Measurements from ENCODE around the gene TMEM158. TPM values are rescaled to one million over a fixed set of nuclear protein-coding genes. Genes with fewer than 3 reads are reported as not detected.
A peak's percentile ranks its signal among the peaks of the same experiment; 100 is the strongest.

Gene TMEM158
- total RNA-seq, 1 experiment from 2014 or later: 0.26 TPM

- Histone ChIP-seq H3K27me3 (no peaks in the 10 kb centered on the region), H3K9me3 (replicated peaks) (no peaks in the 10 kb centered on the region), H3K4me3 (no peak overlapping the region), H3K27ac (no peak overlapping the region), H3K4me1 (peaks cover 21% of the 10 kb centered on the region), H3K36me3 (no peaks in the 10 kb centered on the region)
- DNase-seq: no peak
Observed at GRCh38 chr3:45180051-45180450, 46.0 kb downstream of the TMEM158 start.

GRCh38 chr3:45179163-45179562 lies 46.9 kb downstream of the TMEM158 start:
- Histone ChIP-seq H3K27me3 (no peaks in the 10 kb centered on the region), H3K4me1 (peaks cover 21% of the 10 kb centered on the region), H3K36me3 (no peaks in the 10 kb centered on the region), H3K27ac (no peak overlapping the region), H3K4me3 (no peak overlapping the region), H3K9me3 (replicated peaks) (no peaks in the 10 kb centered on the region)
- DNase-seq: peak; percentile 44 to 57

GRCh38 chr3:45178183-45179023 lies 47.7 kb downstream of the TMEM158 start:
- peak; percentile 82 to 88 for DNase-seq
- H3K4me1 ChIP-seq: peaks cover 21% of the 10 kb centered on the region

GRCh38 chr3:45176912-45177311 lies 49.2 kb downstream of the TMEM158 start:
- Histone ChIP-seq H3K9me3 (replicated peaks) (no peaks in the 10 kb centered on the region), H3K27ac (no peak overlapping the region), H3K36me3 (no peaks in the 10 kb centered on the region), H3K4me1 (peaks cover 15% of the 10 kb centered on the region), H3K27me3 (no peaks in the 10 kb centered on the region), H3K4me3 (no peak overlapping the region)
- no peak for DNase-seq

More at GRCh38 chr3:45178183-45179023, 47.7 kb downstream of the TMEM158 start:
- Histone ChIP-seq H3K27ac (peak overlapping the region; percentile 20; the same call in 1 of the 2 replicates), H3K36me3 (no peaks in the 10 kb centered on the region), H3K9me3 (replicated peaks) (no peaks in the 10 kb centered on the region), H3K4me3 (no peak overlapping the region), H3K27me3 (no peaks in the 10 kb centered on the region)

Other genes starting within 250 kb of the TMEM158 start
- not detected in 2 replicates for gene CLEC3B, start 200.0 kb downstream of the TMEM158 start, total RNA-seq (2014; rRNA removed; shearing (Covaris generic))
- not detected in 2 replicates for gene CDCP1, start 79.9 kb downstream of the TMEM158 start, total RNA-seq (2014; rRNA removed; shearing (Covaris generic))
- gene LARS2, start 162.3 kb upstream of the TMEM158 start, total RNA-seq (2014; rRNA removed; shearing (Covaris generic)): 20.0 and 21.6 TPM in 2 replicates